SH-SY5Y (cell line): Measurements from ENCODE around the gene SPIN1.

Experiments used
- GATA2 ChIP-seq: IDR thresholded peaks from 2 replicates; pipeline ENCODE4 v1.6.1; 2011; ENCODE audit warnings: mild to moderate bottlenecking, low read depth, low read length
- GATA3 ChIP-seq: IDR thresholded peaks from 2 replicates; pipeline ENCODE4 v1.6.1; 2011; ENCODE audit warnings: low read depth, mild to moderate bottlenecking, low read length, moderate library complexity

GRCh38 chr9:88481933-88482332 lies 93.7 kb downstream of the SPIN1 start:
- TF ChIP-seq GATA2: no peak
- TF ChIP-seq GATA3: no peak
